ENCODE data around the gene ARFRP1. TPM values are rescaled to one million over a fixed set of nuclear protein-coding genes. Genes with fewer than 3 reads are reported as not detected.

The ARFRP1 gene
- total RNA-seq, 1 experiment from 2014 or later, result 71.2 TPM

- no peaks in the 10 kb centered on the region for H4K20me1 ChIP-seq (ENCODE audit: low read length)
- H3K9ac ChIP-seq (ENCODE audit: low read length), result no peak overlapping the region
- no peak overlapping the region for H3K4me2 ChIP-seq (ENCODE audit: low read length)
- H3K36me3 ChIP-seq (ENCODE audit: low read depth, low read length), result no peaks in the 10 kb centered on the region; the same call in 1 of the 2 replicates
- H3K9me2 ChIP-seq (replicated peaks; ENCODE audit: low read length), result no peaks in the 10 kb centered on the region
- no peaks in the 10 kb centered on the region for H3K27me3 ChIP-seq (ENCODE audit: low read length)
- DNase-seq, result no peak
- no peak overlapping the region for H2AFZ ChIP-seq (ENCODE audit: low read length)
- H3K4me3 ChIP-seq (ENCODE audit: low read length), result no peak overlapping the region
- H3K27ac ChIP-seq (ENCODE audit: low read length), result no peak overlapping the region
- H3F3A ChIP-seq (ENCODE audit: low read length, unreplicated experiment), result no peaks in the 10 kb centered on the region
- 0 out of 2 replicates have a peak, but pooled peaks cover 7% of the 10 kb centered on the region for H3K79me2 ChIP-seq (ENCODE audit: low read length)
- CTCF ChIA-PET, result no interaction called here
- ATAC-seq, result no peak
- H3K4me1 ChIP-seq (ENCODE audit: insufficient read depth, low read length), result peaks cover 28% of the 10 kb centered on the region
- no peaks in the 10 kb centered on the region for H3K9me3 ChIP-seq (ENCODE audit: low read length)
- intact Hi-C loops (cut with micrococcal nuclease), result no loop called here
- TF ChIP-seq EZH2phosphoT487 (IDR thresholded peaks at IDR 0.05; ENCODE audit: borderline replicate concordance, low read length), result no peak
- TF ChIP-seq, protein P1, sequence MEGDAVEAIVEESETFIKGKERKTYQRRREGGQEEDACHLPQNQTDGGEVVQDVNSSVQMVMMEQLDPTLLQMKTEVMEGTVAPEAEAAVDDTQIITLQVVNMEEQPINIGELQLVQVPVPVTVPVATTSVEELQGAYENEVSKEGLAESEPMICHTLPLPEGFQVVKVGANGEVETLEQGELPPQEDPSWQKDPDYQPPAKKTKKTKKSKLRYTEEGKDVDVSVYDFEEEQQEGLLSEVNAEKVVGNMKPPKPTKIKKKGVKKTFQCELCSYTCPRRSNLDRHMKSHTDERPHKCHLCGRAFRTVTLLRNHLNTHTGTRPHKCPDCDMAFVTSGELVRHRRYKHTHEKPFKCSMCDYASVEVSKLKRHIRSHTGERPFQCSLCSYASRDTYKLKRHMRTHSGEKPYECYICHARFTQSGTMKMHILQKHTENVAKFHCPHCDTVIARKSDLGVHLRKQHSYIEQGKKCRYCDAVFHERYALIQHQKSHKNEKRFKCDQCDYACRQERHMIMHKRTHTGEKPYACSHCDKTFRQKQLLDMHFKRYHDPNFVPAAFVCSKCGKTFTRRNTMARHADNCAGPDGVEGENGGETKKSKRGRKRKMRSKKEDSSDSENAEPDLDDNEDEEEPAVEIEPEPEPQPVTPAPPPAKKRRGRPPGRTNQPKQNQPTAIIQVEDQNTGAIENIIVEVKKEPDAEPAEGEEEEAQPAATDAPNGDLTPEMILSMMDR (conservative IDR thresholded peaks at IDR 0.05; ENCODE audit: low read depth, low read length), result no peak
- no peak for TF ChIP-seq EZH2 (IDR thresholded peaks at IDR 0.05; ENCODE audit: low read length, unreplicated experiment)
- BruUV-seq (replicated peaks), result no TSS peak
- POLR2A ChIA-PET (ENCODE audit: unreplicated experiment), result no interaction called here
Measured at GRCh38 chr20:63693733-63694583, 13.8 kb downstream of the ARFRP1 start.

DNA sequence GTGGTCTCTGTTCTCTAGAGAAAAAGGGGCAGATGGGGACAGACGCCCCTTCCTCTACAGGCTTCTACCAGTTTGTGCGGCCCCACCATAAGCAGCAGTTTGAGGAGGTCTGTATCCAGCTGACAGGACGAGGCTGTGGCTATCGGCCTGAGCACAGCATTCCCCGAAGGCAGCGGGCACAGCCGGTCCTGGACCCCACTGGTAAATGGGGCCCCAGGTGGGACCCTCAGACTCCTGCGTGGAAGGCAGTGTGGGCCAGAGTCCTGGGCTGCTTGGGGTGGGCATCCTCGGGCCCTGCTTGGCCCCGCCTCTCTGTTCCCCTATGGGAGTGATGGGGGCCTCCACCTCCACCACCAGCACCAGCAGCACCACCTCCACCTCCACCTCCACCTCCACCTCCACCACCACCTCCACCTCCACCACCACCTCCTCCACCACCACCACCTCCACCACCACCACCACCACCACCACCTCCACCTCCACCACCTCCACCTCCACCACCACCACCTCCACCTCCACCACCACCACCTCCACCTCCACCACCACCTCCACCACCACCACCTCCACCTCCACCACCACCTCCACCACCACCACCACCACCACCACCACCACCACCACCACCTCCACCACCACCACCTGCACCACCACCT is 14.6 kb downstream of the ARFRP1 start:
- 0 out of 2 replicates have a peak, but pooled peaks cover 7% of the 10 kb centered on the region for H3K79me2 ChIP-seq (ENCODE audit: low read length)
- H3K4me1 ChIP-seq (ENCODE audit: insufficient read depth, low read length), result peaks cover 20% of the 10 kb centered on the region
- H3F3A ChIP-seq (ENCODE audit: low read length, unreplicated experiment), result no peaks in the 10 kb centered on the region
- no peak for DNase-seq
- no peak overlapping the region for H3K4me2 ChIP-seq (ENCODE audit: low read length)
- BruUV-seq (replicated peaks), result no TSS peak
- H3K9ac ChIP-seq (ENCODE audit: low read length), result no peak overlapping the region
- TF ChIP-seq EZH2phosphoT487 (IDR thresholded peaks at IDR 0.05; ENCODE audit: borderline replicate concordance, low read length), result no peak
- TF ChIP-seq, protein P1 (conservative IDR thresholded peaks at IDR 0.05; ENCODE audit: low read depth, low read length), result no peak
- TF ChIP-seq EZH2 (IDR thresholded peaks at IDR 0.05; ENCODE audit: low read length, unreplicated experiment), result no peak
- no peak overlapping the region for H2AFZ ChIP-seq (ENCODE audit: low read length)
- no peaks in the 10 kb centered on the region for H3K9me3 ChIP-seq (ENCODE audit: low read length)
- H4K20me1 ChIP-seq (ENCODE audit: low read length), result no peaks in the 10 kb centered on the region
- no peaks in the 10 kb centered on the region for H3K9me2 ChIP-seq (replicated peaks; ENCODE audit: low read length)
- no peak overlapping the region for H3K27ac ChIP-seq (ENCODE audit: low read length)
- intact Hi-C loops (cut with micrococcal nuclease), result no loop called here
- ChIA-PET CTCF (no interaction called here), POLR2A (ENCODE audit: unreplicated experiment) (no interaction called here)
- ATAC-seq, result no peak
- no peak overlapping the region for H3K4me3 ChIP-seq (ENCODE audit: low read length)
- H3K27me3 ChIP-seq (ENCODE audit: low read length), result no peaks in the 10 kb centered on the region
- H3K36me3 ChIP-seq (ENCODE audit: low read depth, low read length), result no peaks in the 10 kb centered on the region; the same call in 1 of the 2 replicates

Data from PC-3 (cell line).